ENCODE results near the gene FOXO4.
A peak's percentile ranks its signal among the peaks of the same experiment; 100 is the strongest.

Gene FOXO4

DNA sequence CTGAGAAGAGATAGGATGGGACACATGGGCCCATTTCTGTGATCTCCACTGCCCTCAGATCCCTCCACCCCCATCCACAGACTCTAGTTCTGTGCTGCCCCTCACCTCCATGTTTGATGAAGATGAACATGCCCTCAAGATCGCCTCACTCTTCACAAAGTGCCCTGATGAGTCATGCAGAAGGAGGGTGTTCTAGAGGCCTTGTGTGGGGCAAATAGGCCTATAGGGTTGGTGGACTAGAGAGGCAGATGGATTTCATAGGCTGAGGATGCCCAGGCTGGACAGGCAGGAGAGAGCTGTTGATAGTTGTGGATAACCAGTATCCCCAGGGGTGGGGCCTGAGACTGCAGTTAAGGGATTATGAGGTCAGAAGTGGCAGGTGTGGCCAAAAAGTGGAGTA, 10.8 kb downstream of the FOXO4 start, which contains the start of gene CXorf65:
TSS of gene CXorf65 (minus strand) at position 314 of the 400 bp plus-strand sequence. CDS start at position 130, 184 bp downstream.
- Histone ChIP-seq H3K36me3 (ENCODE audit: control insufficient read depth, insufficient read depth, low read length) (no peaks in the 10 kb centered on the region), H3K18ac (ENCODE audit: low read length) (no peak within 1 kb of the TSS), H3K4me3 (ENCODE audit: low read length) (no peak within 1 kb of the TSS), H3K27me3 (ENCODE audit: insufficient read depth, low read length, poor library complexity) (no peaks in the 10 kb centered on the region), H4K8ac (ENCODE audit: low read depth, low read length) (no peak within 1 kb of the TSS), H2BK5ac (ENCODE audit: low read length) (no peak within 1 kb of the TSS), H3K56ac (ENCODE audit: low read length) (no peak within 1 kb of the TSS), H3K27ac (ENCODE audit: low read depth, low read length) (no peak within 1 kb of the TSS), H4K5ac (ENCODE audit: low read length) (no peak within 1 kb of the TSS), H2BK15ac (replicated peaks; ENCODE audit: low read depth) (peak within 1 kb of the TSS; percentile 45), H3K4me2 (ENCODE audit: low read length) (no peak within 1 kb of the TSS), H2BK120ac (ENCODE audit: low read depth, low read length) (no peak within 1 kb of the TSS), H3K4me1 (ENCODE audit: control insufficient read depth, low read depth, low read length) (peaks cover 12% of the 10 kb centered on the region), H2AK5ac (ENCODE audit: low read length) (no peak within 1 kb of the TSS), H3K79me1 (ENCODE audit: low read length) (no peaks in the 10 kb centered on the region), H3K4ac (ENCODE audit: low read depth, low read length) (no peak within 1 kb of the TSS), H3K23ac (ENCODE audit: low read length) (no peak within 1 kb of the TSS), H3K79me2 (ENCODE audit: control insufficient read depth, insufficient read depth, low read length) (no peaks in the 10 kb centered on the region), H3K9ac (ENCODE audit: low read length) (no peak within 1 kb of the TSS)
- no CpG with 5 or more reads among the region's 1 CpG for WGBS (ENCODE audit: extremely low coverage, insufficient coverage, low lambda C conversion rate)
- DNase-seq = no peak

DNA sequence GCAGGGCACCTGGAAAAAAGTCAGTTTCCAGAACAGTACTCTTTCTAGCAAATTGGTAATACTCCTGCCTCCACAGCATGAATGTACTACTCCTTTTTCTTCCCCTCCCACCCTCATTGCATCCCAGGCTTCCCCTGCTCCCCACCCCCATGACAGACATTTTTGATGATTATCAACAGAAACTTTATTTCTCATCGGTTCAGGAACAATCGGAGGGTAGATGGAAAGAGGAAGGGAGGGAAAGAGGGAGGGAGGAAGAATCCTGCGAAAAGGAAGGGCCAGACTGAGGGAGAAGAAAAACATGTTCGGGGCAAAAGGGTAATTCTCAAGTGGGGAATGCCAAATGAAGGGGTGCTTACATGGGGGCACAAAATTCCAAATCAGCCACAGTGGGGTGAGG, 11.6 kb downstream of the FOXO4 start:
- no peak overlapping the region for H2BK5ac ChIP-seq (ENCODE audit: low read length)
- no peak overlapping the region for H3K18ac ChIP-seq (ENCODE audit: low read length)

DNA sequence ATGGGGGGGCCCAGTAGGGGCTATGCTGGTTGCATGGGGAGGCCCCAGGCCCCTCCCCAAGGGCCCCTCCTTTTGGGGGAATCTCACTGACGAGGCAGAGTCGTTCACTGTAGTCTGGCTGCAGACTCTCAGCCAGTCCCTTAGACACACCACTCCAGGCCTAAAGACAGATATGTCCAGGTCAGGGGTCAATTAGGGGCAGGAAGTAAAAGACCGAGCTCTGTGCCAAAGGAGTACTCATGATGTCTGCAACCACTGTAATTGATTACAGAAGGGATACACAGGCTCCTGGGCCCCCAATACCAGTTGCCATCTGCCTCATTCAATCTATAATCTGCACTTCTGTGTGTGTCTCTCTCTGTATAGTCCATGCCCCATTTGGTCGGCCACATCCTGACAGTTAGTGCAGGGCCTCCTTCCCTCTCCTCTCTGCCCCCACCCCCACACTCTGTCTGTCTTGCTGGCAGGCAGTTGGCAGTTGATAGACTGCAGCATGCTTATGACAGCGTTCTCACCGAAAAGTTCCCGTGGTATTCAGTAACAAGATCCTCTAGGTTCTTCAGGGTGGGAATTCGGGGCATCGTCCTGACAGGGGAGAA, 12.2 kb downstream of the FOXO4 start:
- no peak for DNase-seq

More for the DNA sequence above, 11.6 kb downstream of the FOXO4 start:
- Histone ChIP-seq H3K4me2 (ENCODE audit: low read length) (no peak overlapping the region), H3K4ac (ENCODE audit: low read depth, low read length) (no peak overlapping the region), H4K5ac (ENCODE audit: low read length) (no peak overlapping the region), H2AK5ac (ENCODE audit: low read length) (no peak overlapping the region), H3K27me3 (ENCODE audit: insufficient read depth, low read length, poor library complexity) (no peaks in the 10 kb centered on the region), H3K56ac (ENCODE audit: low read length) (no peak overlapping the region), H4K8ac (ENCODE audit: low read depth, low read length) (no peak overlapping the region), H3K36me3 (ENCODE audit: control insufficient read depth, insufficient read depth, low read length) (no peaks in the 10 kb centered on the region), H3K9ac (ENCODE audit: low read length) (no peak overlapping the region), H3K79me2 (ENCODE audit: control insufficient read depth, insufficient read depth, low read length) (no peaks in the 10 kb centered on the region), H3K27ac (ENCODE audit: low read depth, low read length) (no peak overlapping the region), H2BK120ac (ENCODE audit: low read depth, low read length) (no peak overlapping the region), H3K23ac (ENCODE audit: low read length) (no peak overlapping the region), H2BK15ac (replicated peaks; ENCODE audit: low read depth) (peak overlapping the region; percentile 45), H3K4me1 (ENCODE audit: control insufficient read depth, low read depth, low read length) (peaks cover 5% of the 10 kb centered on the region), H3K4me3 (ENCODE audit: low read length) (no peak overlapping the region), H3K79me1 (ENCODE audit: low read length) (no peaks in the 10 kb centered on the region)
- no peak for DNase-seq
- WGBS (ENCODE audit: extremely low coverage, insufficient coverage, low lambda C conversion rate) = no CpG with 5 or more reads among the region's 4 CpGs

DNA sequence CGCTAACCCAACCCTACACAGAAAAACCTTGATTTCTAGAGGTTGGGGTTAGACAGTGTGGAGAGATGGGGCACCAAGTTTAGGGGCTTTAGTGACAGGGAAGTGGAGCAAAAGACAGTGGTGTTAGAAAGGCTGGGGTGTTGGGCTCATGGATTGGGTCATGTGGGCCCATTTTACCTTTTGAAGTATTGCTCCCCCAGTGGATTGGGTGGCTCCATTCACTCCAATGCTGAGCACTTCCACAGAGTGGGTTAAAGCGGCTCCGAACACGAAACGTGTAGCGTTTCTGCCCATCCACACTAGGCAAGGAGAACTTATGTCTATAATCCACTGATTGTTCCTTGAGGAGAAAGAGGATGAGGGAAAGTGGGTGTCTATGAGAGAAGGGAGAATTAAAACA, 13.4 kb downstream of the FOXO4 start:
- Histone ChIP-seq H3K4ac (ENCODE audit: low read depth, low read length) (no peak overlapping the region), H4K5ac (ENCODE audit: low read length) (no peak overlapping the region), H2AK5ac (ENCODE audit: low read length) (no peak overlapping the region), H3K18ac (ENCODE audit: low read length) (no peak overlapping the region), H2BK5ac (ENCODE audit: low read length) (no peak overlapping the region), H2BK120ac (ENCODE audit: low read depth, low read length) (no peak overlapping the region), H3K27me3 (ENCODE audit: insufficient read depth, low read length, poor library complexity) (no peaks in the 10 kb centered on the region), H2BK15ac (replicated peaks; ENCODE audit: low read depth) (no peak overlapping the region), H3K27ac (ENCODE audit: low read depth, low read length) (no peak overlapping the region), H3K4me3 (ENCODE audit: low read length) (no peak overlapping the region), H4K8ac (ENCODE audit: low read depth, low read length) (no peak overlapping the region), H3K79me2 (ENCODE audit: control insufficient read depth, insufficient read depth, low read length) (no peaks in the 10 kb centered on the region), H3K4me2 (ENCODE audit: low read length) (no peak overlapping the region), H3K36me3 (ENCODE audit: control insufficient read depth, insufficient read depth, low read length) (no peaks in the 10 kb centered on the region), H3K9ac (ENCODE audit: low read length) (no peak overlapping the region), H3K23ac (ENCODE audit: low read length) (no peak overlapping the region), H3K79me1 (ENCODE audit: low read length) (no peaks in the 10 kb centered on the region), H3K56ac (ENCODE audit: low read length) (no peak overlapping the region), H3K4me1 (ENCODE audit: control insufficient read depth, low read depth, low read length) (peaks cover 5% of the 10 kb centered on the region)
- DNase-seq = no peak
- WGBS (ENCODE audit: extremely low coverage, insufficient coverage, low lambda C conversion rate) = no CpG with 5 or more reads among the region's 6 CpGs

More for the DNA sequence above, 12.2 kb downstream of the FOXO4 start:
- Histone ChIP-seq H4K8ac (ENCODE audit: low read depth, low read length) (no peak overlapping the region), H3K18ac (ENCODE audit: low read length) (no peak overlapping the region), H2BK15ac (replicated peaks; ENCODE audit: low read depth) (peak overlapping the region; percentile 45), H4K5ac (ENCODE audit: low read length) (no peak overlapping the region), H3K4ac (ENCODE audit: low read depth, low read length) (no peak overlapping the region), H3K79me2 (ENCODE audit: control insufficient read depth, insufficient read depth, low read length) (no peaks in the 10 kb centered on the region), H2BK120ac (ENCODE audit: low read depth, low read length) (no peak overlapping the region), H3K27ac (ENCODE audit: low read depth, low read length) (no peak overlapping the region), H2AK5ac (ENCODE audit: low read length) (no peak overlapping the region), H3K27me3 (ENCODE audit: insufficient read depth, low read length, poor library complexity) (no peaks in the 10 kb centered on the region), H3K23ac (ENCODE audit: low read length) (no peak overlapping the region), H3K4me1 (ENCODE audit: control insufficient read depth, low read depth, low read length) (peaks cover 5% of the 10 kb centered on the region), H3K9ac (ENCODE audit: low read length) (no peak overlapping the region), H3K36me3 (ENCODE audit: control insufficient read depth, insufficient read depth, low read length) (no peaks in the 10 kb centered on the region), H3K4me3 (ENCODE audit: low read length) (no peak overlapping the region), H3K56ac (ENCODE audit: low read length) (no peak overlapping the region), H3K79me1 (ENCODE audit: low read length) (no peaks in the 10 kb centered on the region), H2BK5ac (ENCODE audit: low read length) (no peak overlapping the region), H3K4me2 (ENCODE audit: low read length) (no peak overlapping the region)
- no CpG with 5 or more reads among the region's 9 CpGs for WGBS (ENCODE audit: extremely low coverage, insufficient coverage, low lambda C conversion rate)

DNA sequence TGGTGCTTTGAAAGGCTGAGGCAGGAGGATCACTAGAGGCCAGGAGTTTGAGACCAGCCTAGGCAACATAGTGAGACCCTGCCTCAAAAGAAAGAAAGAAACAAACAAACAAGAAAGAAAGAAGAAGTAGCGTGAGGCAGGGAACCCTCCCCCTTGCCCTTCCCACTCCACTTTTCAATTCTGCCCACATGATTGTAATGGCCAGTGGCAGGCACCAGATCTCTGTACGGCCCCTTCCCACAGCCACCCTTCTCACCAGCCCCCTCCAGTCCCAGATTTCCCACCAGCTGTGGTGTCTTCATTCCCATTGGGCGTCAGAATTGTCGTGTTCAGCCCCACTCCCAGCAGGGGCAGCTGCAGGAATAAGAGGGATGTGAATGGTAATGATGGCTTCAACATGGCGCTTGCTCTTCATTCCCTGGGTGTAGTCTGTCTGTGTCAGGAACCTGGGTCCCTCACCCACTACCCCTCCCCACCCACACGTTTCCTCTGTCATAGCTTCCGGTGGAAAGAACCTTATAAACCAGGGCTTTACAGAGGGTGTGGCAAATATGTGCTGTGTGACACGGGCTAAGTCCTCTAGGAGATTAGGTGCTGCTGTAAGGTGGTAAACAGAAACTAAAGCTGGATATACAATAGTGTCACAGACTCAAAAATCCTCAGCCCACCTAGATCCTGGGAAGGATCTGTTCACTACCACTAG, 15.6 kb downstream of the FOXO4 start, which contains the start of gene IL2RG:
TSS of gene IL2RG (minus strand) at position 437 of the 703 bp plus-strand sequence. CDS start at position 399, 38 bp downstream.
- Histone ChIP-seq H3K4me2 (ENCODE audit: low read length) (no peak within 1 kb of the TSS), H3K79me2 (ENCODE audit: control insufficient read depth, insufficient read depth, low read length) (no peaks in the 10 kb centered on the region), H4K5ac (ENCODE audit: low read length) (no peak within 1 kb of the TSS), H3K23ac (ENCODE audit: low read length) (no peak within 1 kb of the TSS), H3K36me3 (ENCODE audit: control insufficient read depth, insufficient read depth, low read length) (no peaks in the 10 kb centered on the region), H3K9ac (ENCODE audit: low read length) (no peak within 1 kb of the TSS), H3K4ac (ENCODE audit: low read depth, low read length) (no peak within 1 kb of the TSS), H3K79me1 (ENCODE audit: low read length) (no peaks in the 10 kb centered on the region), H2BK120ac (ENCODE audit: low read depth, low read length) (no peak within 1 kb of the TSS), H2AK5ac (ENCODE audit: low read length) (no peak within 1 kb of the TSS), H3K4me3 (ENCODE audit: low read length) (no peak within 1 kb of the TSS), H2BK15ac (replicated peaks; ENCODE audit: low read depth) (no peak within 1 kb of the TSS), H3K18ac (ENCODE audit: low read length) (no peak within 1 kb of the TSS), H3K56ac (ENCODE audit: low read length) (no peak within 1 kb of the TSS), H2BK5ac (ENCODE audit: low read length) (no peak within 1 kb of the TSS), H3K27ac (ENCODE audit: low read depth, low read length) (no peak within 1 kb of the TSS), H3K4me1 (ENCODE audit: control insufficient read depth, low read depth, low read length) (no peaks in the 10 kb centered on the region), H3K27me3 (ENCODE audit: insufficient read depth, low read length, poor library complexity) (no peaks in the 10 kb centered on the region), H4K8ac (ENCODE audit: low read depth, low read length) (no peak within 1 kb of the TSS)
- no CpG with 5 or more reads among the region's 8 CpGs for WGBS (ENCODE audit: extremely low coverage, insufficient coverage, low lambda C conversion rate)
- no peak for DNase-seq
